ENCODE results near the gene SMPD1. TPM values are rescaled to one million over a fixed set of nuclear protein-coding genes. Genes with fewer than 3 reads are reported as not detected.
A peak's percentile ranks its signal among the peaks of the same experiment; 100 is the strongest.

SMPD1 gene
- total RNA-seq, 2 experiments from 2014 or later: 13.1 to 14.1 TPM

- Mint-ChIP-seq H3K4me1 (peaks cover 76% of the 10 kb centered on the region), H3K27me3 (no peaks in the 10 kb centered on the region), H3K4me3 (no peak overlapping the region), H3K36me3 (ENCODE audit: low read depth) (peaks cover 29% of the 10 kb centered on the region), H3K27ac (no peak overlapping the region), H3K9me3 (ENCODE audit: low read depth) (no peaks in the 10 kb centered on the region)
- ATAC-seq (no peak), DNase-seq (no peak)
- intact Hi-C loops (cut with DNase I, micrococcal nuclease): no loop called here
- CTCF ChIA-PET: interaction anchor here (0.9 to 5.6 kb wide), 6 partner anchors 12 to 41 kb away, joined by 3 to 50 read pairs (median 11); partner anchors contain the start of gene HPX
- POLR2A ChIA-PET: interaction anchor here (0.6 to 2.6 kb wide), 4 partner anchors 12 to 17 kb away, joined by 3 to 30 read pairs (median 13); partner anchors contain the start of genes APBB1 and SMPD1
These were observed 11.2 kb downstream of the SMPD1 start for GRCh38 chr11:6401464-6401863.

GRCh38 chr11:6402061-6402470 lies 11.8 kb downstream of the SMPD1 start:
- no peaks in the 10 kb centered on the region for H3K27me3 Mint-ChIP-seq
- ChIA-PET CTCF (interaction anchor here (1.3 to 5.6 kb wide), 7 partner anchors 12 to 48 kb away, joined by 4 to 50 read pairs (median 10); partner anchors contain the start of genes APBB1 and HPX), POLR2A (interaction anchor here (0.6 to 2.6 kb wide), 6 partner anchors 12 to 80 kb away, joined by 3 to 30 read pairs (median 8); partner anchors contain the start of genes APBB1, ARFIP2, SMPD1 and TIMM10B)
- ATAC-seq (peak; percentile 61), DNase-seq (peak; percentile 66)
- peak overlapping the region; percentile 95 for H3K27ac Mint-ChIP-seq
- H3K36me3 Mint-ChIP-seq (ENCODE audit: low read depth): peaks cover 27% of the 10 kb centered on the region
- intact Hi-C loops (cut with DNase I, micrococcal nuclease): loop anchor here (1.0 to 2.0 kb wide), 5 partner anchors 11 to 17 kb away; partner anchors contain the start of genes APBB1 (in 2 of the 2) and SMPD1 (in 2 of the 2)
- peak overlapping the region; percentile 65 for H3K4me3 Mint-ChIP-seq
- H3K9me3 Mint-ChIP-seq (ENCODE audit: low read depth): no peaks in the 10 kb centered on the region
- peaks cover 77% of the 10 kb centered on the region for H3K4me1 Mint-ChIP-seq

DNA sequence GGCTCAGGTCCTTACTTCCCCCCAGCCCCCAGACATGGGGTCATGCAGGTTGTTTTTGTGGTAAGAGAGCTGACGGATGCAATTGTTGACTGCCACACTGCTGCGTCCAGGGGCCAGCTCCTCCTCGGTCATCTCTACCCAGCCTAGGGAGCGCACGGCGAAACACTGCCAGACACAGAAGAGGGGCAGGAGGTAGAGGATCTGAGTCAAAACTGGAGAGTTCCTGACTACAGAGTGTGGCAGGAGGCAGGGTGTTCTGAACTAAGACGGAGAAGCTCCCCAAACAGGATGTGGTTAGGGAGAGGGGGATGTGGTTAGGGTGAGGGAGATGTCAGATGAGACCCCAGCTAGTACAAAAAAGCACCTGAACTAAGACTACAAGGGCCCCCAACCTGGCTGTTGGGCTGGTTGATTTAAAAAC lies 12.3 kb downstream of the SMPD1 start:
- Mint-ChIP-seq H3K4me1 (peaks cover 78% of the 10 kb centered on the region), H3K9me3 (ENCODE audit: low read depth) (no peaks in the 10 kb centered on the region), H3K4me3 (peak overlapping the region; percentile 65), H3K36me3 (ENCODE audit: low read depth) (peaks cover 26% of the 10 kb centered on the region), H3K27me3 (no peaks in the 10 kb centered on the region), H3K27ac (peak overlapping the region; percentile 95)
- ChIA-PET POLR2A (interaction anchor here (0.6 to 2.6 kb wide), 7 partner anchors 9 to 169 kb away, joined by 3 to 30 read pairs (median 6); partner anchors contain the start of genes APBB1, ARFIP2, FHIP1B and SMPD1), CTCF (interaction anchor here (0.7 to 5.6 kb wide), 14 partner anchors 10 to 1969 kb away, joined by 3 to 50 read pairs (median 5); partner anchors contain the start of genes APBB1, HPX and SMPD1)
- peak; percentile 85 for DNase-seq
- peak; percentile 88 for ATAC-seq
- intact Hi-C loops (cut with DNase I, micrococcal nuclease): loop anchor here (1.0 to 2.0 kb wide), 5 partner anchors 11 to 17 kb away; partner anchors contain the start of genes APBB1 (in 2 of the 2) and SMPD1 (in 2 of the 2)

DNA sequence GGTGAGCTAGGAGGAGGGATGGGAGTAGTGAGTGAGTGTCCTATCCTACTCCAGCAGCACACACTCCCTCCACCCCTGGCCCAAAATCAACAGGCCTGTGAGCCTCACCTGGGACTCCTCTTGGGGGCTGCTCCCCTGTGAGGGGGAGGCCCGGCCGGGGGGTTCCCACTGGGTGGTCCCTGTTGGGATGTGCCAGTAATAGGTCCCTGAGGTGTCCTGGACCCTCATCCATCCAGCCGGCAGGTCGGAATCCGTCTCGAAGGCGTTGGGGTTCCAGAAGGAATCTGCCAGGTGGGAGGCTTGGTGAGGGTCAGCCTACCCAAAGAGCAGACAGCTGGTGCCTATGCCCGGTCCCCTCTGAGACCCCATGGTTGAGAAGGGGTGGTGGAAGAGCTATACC lies 13.3 kb downstream of the SMPD1 start:
- CTCF ChIA-PET: interaction anchor here (0.7 to 5.6 kb wide), 11 partner anchors 10 to 78 kb away, joined by 3 to 50 read pairs (median 6); partner anchors contain the start of genes APBB1, HPX and SMPD1
- no peak overlapping the region for H3K4me3 Mint-ChIP-seq
- DNase-seq (no peak), ATAC-seq (no peak)
- H3K27ac Mint-ChIP-seq: peak overlapping the region; percentile 95
- peaks cover 22% of the 10 kb centered on the region for H3K36me3 Mint-ChIP-seq (ENCODE audit: low read depth)
- H3K9me3 Mint-ChIP-seq (ENCODE audit: low read depth): no peaks in the 10 kb centered on the region
- POLR2A ChIA-PET: interaction anchor here (1.9 to 2.6 kb wide), 3 partner anchors 8 to 14 kb away, joined by 5 to 30 read pairs (median 20); partner anchors contain the start of gene SMPD1
- H3K27me3 Mint-ChIP-seq: no peaks in the 10 kb centered on the region
- peaks cover 79% of the 10 kb centered on the region for H3K4me1 Mint-ChIP-seq
- intact Hi-C loops (cut with DNase I, micrococcal nuclease): loop anchor here in 1 of 2 experiments (2.0 kb wide), 1 partner anchor 15 kb away; the partner anchor contains the start of gene APBB1

DNA sequence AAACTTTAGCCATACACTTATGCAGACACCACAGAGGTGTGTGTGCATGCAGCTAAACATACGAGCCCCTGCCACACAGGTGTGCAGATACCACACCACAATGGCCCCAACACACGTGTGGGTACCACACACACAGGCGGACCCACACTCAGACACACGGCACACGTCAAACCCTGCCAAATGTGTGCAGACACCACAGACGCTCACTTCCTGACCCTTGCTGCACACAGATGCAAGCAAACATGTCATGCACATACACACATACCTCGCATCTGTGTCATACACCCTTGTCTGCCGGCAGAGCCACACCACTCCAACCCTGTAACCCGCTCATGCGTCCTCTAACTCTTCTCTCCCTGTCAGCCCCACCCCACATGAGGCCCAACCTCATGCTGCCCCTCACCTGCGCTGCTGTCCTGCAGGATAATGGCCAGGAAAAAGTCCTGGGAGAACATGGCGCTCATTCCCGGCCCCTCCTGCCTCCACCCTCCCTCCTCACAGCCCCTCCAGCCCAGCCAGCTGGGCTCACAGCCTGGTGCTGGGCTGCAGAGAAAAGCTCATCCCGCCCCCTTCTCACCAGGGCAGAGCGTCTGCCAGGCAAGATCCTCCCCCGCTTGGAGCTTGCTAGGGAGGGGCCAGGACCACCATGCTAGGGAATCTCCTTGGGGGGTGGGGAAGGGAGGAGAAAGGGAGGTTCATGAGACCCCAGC lies 14.2 kb downstream of the SMPD1 start:
- POLR2A ChIA-PET: interaction anchor here (1.8 to 2.6 kb wide), 3 partner anchors 7 to 9 kb away, joined by 5 to 30 read pairs (median 5); no protein-coding TSS in a partner anchor
- DNase-seq: peak; percentile 59
- Mint-ChIP-seq H3K27me3 (no peaks in the 10 kb centered on the region), H3K9me3 (ENCODE audit: low read depth) (no peaks in the 10 kb centered on the region), H3K27ac (peak overlapping the region; percentile 32), H3K4me1 (peaks cover 77% of the 10 kb centered on the region), H3K4me3 (peak overlapping the region; percentile 7), H3K36me3 (ENCODE audit: low read depth) (peaks cover 15% of the 10 kb centered on the region)
- peak; percentile 63 for ATAC-seq
- intact Hi-C loops (cut with DNase I, micrococcal nuclease): no loop called here
- CTCF ChIA-PET: interaction anchor here (1.0 to 5.4 kb wide), 5 partner anchors 9 to 38 kb away, joined by 3 to 28 read pairs (median 6); partner anchors contain the start of genes HPX and SMPD1

DNA sequence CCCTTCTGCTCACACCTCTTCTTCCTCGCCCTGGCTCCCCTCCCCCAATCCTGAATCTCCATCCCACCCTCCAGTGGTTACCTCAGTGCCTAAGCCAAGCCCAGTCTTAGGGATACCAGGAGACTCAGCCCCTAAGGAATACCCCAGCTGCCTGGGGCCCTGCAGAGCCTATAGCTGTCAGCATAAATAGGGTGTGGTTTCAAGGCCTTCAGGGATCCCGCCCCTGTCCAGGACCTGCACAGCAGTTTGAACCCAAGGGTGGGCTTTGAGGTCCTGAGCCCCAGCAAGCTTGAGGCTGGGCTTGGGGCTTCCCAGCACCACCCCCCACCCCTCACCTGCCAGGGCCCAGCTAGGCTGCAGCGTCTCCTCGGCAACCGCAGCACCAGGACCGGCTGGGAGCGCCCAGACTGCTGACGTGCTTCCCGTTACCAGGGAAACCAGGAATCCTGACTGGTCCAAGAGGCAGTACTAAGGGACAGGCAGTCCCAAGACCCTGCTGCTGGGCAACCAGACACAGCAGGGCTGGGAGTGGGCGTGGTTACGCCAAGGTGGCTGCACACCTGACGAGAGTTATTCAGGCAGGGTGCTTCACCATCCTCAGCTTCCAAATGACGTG lies 14.9 kb downstream of the SMPD1 start:
- intact Hi-C loops (cut with DNase I, micrococcal nuclease): no loop called here
- Mint-ChIP-seq H3K4me1 (peaks cover 82% of the 10 kb centered on the region), H3K27me3 (no peaks in the 10 kb centered on the region), H3K27ac (no peak overlapping the region), H3K9me3 (ENCODE audit: low read depth) (no peaks in the 10 kb centered on the region), H3K36me3 (ENCODE audit: low read depth) (peaks cover 17% of the 10 kb centered on the region), H3K4me3 (no peak overlapping the region)
- ATAC-seq: no peak
- peak; percentile 18 for DNase-seq
- ChIA-PET CTCF (interaction anchor here (1.0 to 5.4 kb wide), 2 partner anchors 15 to 37 kb away, joined by 3 to 28 read pairs; partner anchors contain the start of genes HPX and SMPD1), POLR2A (interaction anchor here (1.8 kb wide), 1 partner anchor 9 kb away, joined by 5 read pairs; no protein-coding TSS in a partner anchor)

- H3K9me3 Mint-ChIP-seq (ENCODE audit: low read depth): no peaks in the 10 kb centered on the region
- CTCF ChIA-PET: interaction anchor here (1.0 to 5.4 kb wide), 2 partner anchors 22 to 36 kb away, joined by 3 to 28 read pairs; partner anchors contain the start of gene HPX
- H3K36me3 Mint-ChIP-seq (ENCODE audit: low read depth): peaks cover 17% of the 10 kb centered on the region
- POLR2A ChIA-PET: interaction anchor here (0.6 to 1.8 kb wide), 2 partner anchors 8 to 70 kb away, joined by 5 read pairs; no protein-coding TSS in a partner anchor
- DNase-seq (no peak), ATAC-seq (no peak)
- peaks cover 79% of the 10 kb centered on the region for H3K4me1 Mint-ChIP-seq
- H3K4me3 Mint-ChIP-seq: no peak overlapping the region
- H3K27ac Mint-ChIP-seq: peak overlapping the region; percentile 22
- intact Hi-C loops (cut with DNase I, micrococcal nuclease): no loop called here
- H3K27me3 Mint-ChIP-seq: no peaks in the 10 kb centered on the region
These were observed 15.6 kb downstream of the SMPD1 start for GRCh38 chr11:6405846-6406245.

DNA sequence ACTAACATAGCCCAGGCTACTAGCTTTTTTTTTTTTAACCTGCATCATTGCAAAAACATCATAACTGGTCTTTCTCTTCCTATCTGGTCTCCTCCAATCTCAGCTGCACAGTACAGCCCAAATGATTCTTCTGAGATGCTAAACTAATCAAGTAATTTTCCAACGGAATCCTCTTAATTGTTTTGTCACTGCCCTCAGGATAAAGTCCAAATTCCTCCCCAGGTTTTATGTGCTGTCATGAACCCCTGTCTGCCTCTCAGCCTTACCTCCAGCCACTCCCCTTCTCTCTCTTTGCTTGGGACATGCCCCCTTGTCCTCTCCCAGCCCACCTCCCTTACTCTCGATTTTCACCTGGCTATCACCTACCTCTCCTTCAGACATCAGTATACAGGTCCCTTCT lies 16.1 kb downstream of the SMPD1 start:
- DNase-seq (no peak), ATAC-seq (no peak)
- Mint-ChIP-seq H3K36me3 (ENCODE audit: low read depth) (peaks cover 13% of the 10 kb centered on the region), H3K9me3 (ENCODE audit: low read depth) (no peaks in the 10 kb centered on the region), H3K27ac (peak overlapping the region; percentile 55), H3K4me3 (no peak overlapping the region), H3K4me1 (peaks cover 76% of the 10 kb centered on the region), H3K27me3 (no peaks in the 10 kb centered on the region)
- ChIA-PET CTCF (interaction anchor here (1.0 to 1.1 kb wide), 2 partner anchors 21 to 27 kb away, joined by 3 to 9 read pairs; no protein-coding TSS in a partner anchor), POLR2A (interaction anchor here (0.6 kb wide), 1 partner anchor 69 kb away, joined by 5 read pairs; no protein-coding TSS in a partner anchor)
- intact Hi-C loops (cut with DNase I, micrococcal nuclease): no loop called here

GRCh38 chr11:6410695-6411430 lies 20.6 kb downstream of the SMPD1 start:
- Mint-ChIP-seq H3K27ac (peak overlapping the region; percentile 10), H3K4me3 (no peak overlapping the region), H3K9me3 (ENCODE audit: low read depth) (no peaks in the 10 kb centered on the region), H3K36me3 (ENCODE audit: low read depth) (peaks cover 13% of the 10 kb centered on the region), H3K4me1 (peaks cover 51% of the 10 kb centered on the region), H3K27me3 (no peaks in the 10 kb centered on the region)
- no peak for DNase-seq
- CTCF ChIA-PET: interaction anchor here (0.6 to 1.7 kb wide), 4 partner anchors 26 to 33 kb away, joined by 3 to 6 read pairs (median 4); no protein-coding TSS in a partner anchor
- POLR2A ChIA-PET: interaction anchor here (1.4 kb wide), 1 partner anchor 8 kb away, joined by 5 read pairs; no protein-coding TSS in a partner anchor
- intact Hi-C loops (cut with DNase I, micrococcal nuclease): loop anchor here (10.0 kb wide), 3 partner anchors 194 to 1104 kb away; partner anchors contain the start of genes ILK (in 1 of the 2), MRPL17 (in 1 of the 2), PPFIBP2 (in 1 of the 2) and RRP8 (in 1 of the 2)
- ATAC-seq: no peak

- Mint-ChIP-seq H3K4me1 (peaks cover 44% of the 10 kb centered on the region), H3K9me3 (ENCODE audit: low read depth) (no peaks in the 10 kb centered on the region), H3K36me3 (ENCODE audit: low read depth) (peaks cover 10% of the 10 kb centered on the region), H3K27ac (no peak overlapping the region), H3K27me3 (no peaks in the 10 kb centered on the region), H3K4me3 (no peak overlapping the region)
- CTCF ChIA-PET: interaction anchor here (1.5 to 3.5 kb wide), 2 partner anchors 32 to 33 kb away, joined by 4 to 21 read pairs; no protein-coding TSS in a partner anchor
- ATAC-seq (no peak), DNase-seq (no peak)
- POLR2A ChIA-PET: interaction anchor here (1.4 kb wide), 1 partner anchor 8 kb away, joined by 5 read pairs; no protein-coding TSS in a partner anchor
- intact Hi-C loops (cut with DNase I, micrococcal nuclease): loop anchor here (10.0 kb wide), 3 partner anchors 193 to 1103 kb away; partner anchors contain the start of genes ILK (in 1 of the 2), MRPL17 (in 1 of the 2), PPFIBP2 (in 1 of the 2) and RRP8 (in 1 of the 2)
These were observed 21.3 kb downstream of the SMPD1 start for GRCh38 chr11:6411594-6412031.
